DOHH2 (cell line): ENCODE results near the gene MRPL45.
A peak's percentile ranks its signal among the peaks of the same experiment; 100 is the strongest.

Source experiments
- H3F3A ChIP-seq: fragments of 200-600 bp; sonication (generic), shearing (Covaris generic); 2 replicates; pipeline ENCODE4 v1.6.0; 2016; ENCODE audit warnings: antibody characterized with exemption, mild to moderate bottlenecking; ENCODE audit not compliant: control insufficient read depth, insufficient read depth
- H3K27ac ChIP-seq: fragments of 200-600 bp; sonication (generic); 2 replicates; pipeline ENCODE4 v1.5.1; 2014; ENCODE audit warnings: low read depth, mild to moderate bottlenecking, low read length, moderate library complexity
- H3K27me3 ChIP-seq: fragments of 200-600 bp; sonication (generic); 2 replicates; pipeline ENCODE4 v1.6.1; 2014; ENCODE audit warnings: mild to moderate bottlenecking, low read length, mixed read lengths; ENCODE audit not compliant: control insufficient read depth
- H3K36me3 ChIP-seq: fragments of 200-600 bp; sonication (generic); 2 replicates; pipeline ENCODE4 v1.6.1; 2014; ENCODE audit warnings: mild to moderate bottlenecking, low read length, moderate library complexity, mixed read lengths; ENCODE audit not compliant: control insufficient read depth
- H3K4me1 ChIP-seq: fragments of 200-600 bp; sonication (generic); 2 replicates; pipeline ENCODE4 v1.6.1; 2014; ENCODE audit warnings: mild to moderate bottlenecking, low read length, mixed read lengths; ENCODE audit not compliant: control insufficient read depth
- H3K4me2 ChIP-seq: fragments of 200-600 bp; sonication (generic); 2 replicates; pipeline ENCODE4 v1.6.0; 2014; ENCODE audit warnings: mild to moderate bottlenecking, low read length, moderate library complexity
- H3K4me3 ChIP-seq: fragments of 200-600 bp; sonication (generic); 2 replicates; pipeline ENCODE4 v1.5.1; 2014; ENCODE audit warnings: mild to moderate bottlenecking, low read length, mixed read lengths
- H3K79me2 ChIP-seq: fragments of 200-600 bp; sonication (generic); 2 replicates; pipeline ENCODE4 v1.6.1; 2014; ENCODE audit warnings: mild to moderate bottlenecking, low read length, mixed read lengths; ENCODE audit not compliant: control insufficient read depth
- H3K9me2 ChIP-seq: fragments of 200-600 bp; sonication (generic); replicated peaks from 2 replicates; pipeline ENCODE4 v1.6.1; 2014; ENCODE audit warnings: mild to moderate bottlenecking, low read length, mixed read lengths; ENCODE audit not compliant: control insufficient read depth
- H3K9me3 ChIP-seq: fragments of 200-600 bp; sonication (generic); 2 replicates; pipeline ENCODE4 v1.6.1; 2014; ENCODE audit warnings: antibody characterized with exemption, low read length, mixed read lengths; ENCODE audit not compliant: control insufficient read depth, insufficient read depth
- H4K20me1 ChIP-seq: fragments of 200-600 bp; sonication (generic); 2 replicates; pipeline ENCODE4 v1.6.0; 2014; ENCODE audit warnings: low read depth, mild to moderate bottlenecking, antibody characterized with exemption, low read length, moderate library complexity; ENCODE audit not compliant: control insufficient read depth, insufficient read depth
- CTCF ChIP-seq: fragments of 200-600 bp; sonication (generic); IDR thresholded peaks from one replicate; pipeline ENCODE4 v1.5.1; 2014; ENCODE audit warnings: antibody characterized with exemption, mild to moderate bottlenecking, low read depth, low read length; ENCODE audit not compliant: poor library complexity, severe bottlenecking
- EZH2phosphoT487 ChIP-seq: fragments of 200-600 bp; sonication (generic); IDR thresholded peaks from 2 replicates; pipeline ENCODE4 v1.6.1; 2017; ENCODE audit warnings: borderline replicate concordance, mild to moderate bottlenecking, antibody characterized with exemption, low read length, moderate library complexity, mixed read lengths

MRPL45 gene

GRCh38 chr17:38333635-38334295, 36.8 kb downstream of the MRPL45 start:
- H3K4me3 ChIP-seq, result no peak overlapping the region
- no peaks in the 10 kb centered on the region for H4K20me1 ChIP-seq
- H3K36me3 ChIP-seq, result no peaks in the 10 kb centered on the region
- no peaks in the 10 kb centered on the region for H3K9me2 ChIP-seq
- no peaks in the 10 kb centered on the region for H3K27me3 ChIP-seq
- no peaks in the 10 kb centered on the region for H3K9me3 ChIP-seq
- TF ChIP-seq EZH2phosphoT487 (no peak), CTCF (peak; percentile 99)
- no peak overlapping the region for H3K4me2 ChIP-seq
- peaks cover 3% of the 10 kb centered on the region for H3K4me1 ChIP-seq
- H3K79me2 ChIP-seq, result no peaks in the 10 kb centered on the region
- H3F3A ChIP-seq, result no peaks in the 10 kb centered on the region
- no peak overlapping the region for H3K27ac ChIP-seq

GRCh38 chr17:38334480-38335364, 37.8 kb downstream of the MRPL45 start:
- TF ChIP-seq CTCF (no peak), EZH2phosphoT487 (no peak)
- Histone ChIP-seq H3K4me1 (no peaks in the 10 kb centered on the region), H3K4me2 (no peak overlapping the region), H4K20me1 (no peaks in the 10 kb centered on the region), H3K36me3 (no peaks in the 10 kb centered on the region), H3K27ac (no peak overlapping the region), H3K27me3 (no peaks in the 10 kb centered on the region), H3K79me2 (no peaks in the 10 kb centered on the region), H3K9me3 (no peaks in the 10 kb centered on the region), H3K9me2 (no peaks in the 10 kb centered on the region), H3K4me3 (no peak overlapping the region), H3F3A (no peaks in the 10 kb centered on the region)

GRCh38 chr17:38336838-38337237, 39.9 kb downstream of the MRPL45 start:
- Histone ChIP-seq H3K36me3 (no peaks in the 10 kb centered on the region), H3K9me2 (no peaks in the 10 kb centered on the region), H3K4me1 (0 out of 2 replicates have a peak, but pooled peaks cover 3% of the 10 kb centered on the region), H3K27ac (no peak overlapping the region), H4K20me1 (no peaks in the 10 kb centered on the region), H3K4me2 (no peak overlapping the region), H3K9me3 (no peaks in the 10 kb centered on the region), H3K4me3 (no peak overlapping the region), H3K79me2 (no peaks in the 10 kb centered on the region), H3F3A (no peaks in the 10 kb centered on the region), H3K27me3 (no peaks in the 10 kb centered on the region)
- TF ChIP-seq CTCF, result no peak
- TF ChIP-seq EZH2phosphoT487, result no peak
